Psoas muscle (tissue), 8 donors: Measurements from ENCODE around the gene REV3L. TPM values are rescaled to one million over a fixed set of nuclear protein-coding genes. Genes with fewer than 3 reads are reported as not detected.
"Not testable (repeated sequence)": the region's sequence is repeated elsewhere in the genome, so short reads cannot be mapped to it uniquely, and the experiment has no call there.

Experiments
- ATAC-seq, 4 donors: fragments of 200-7000 bp; cut with Tn5 transposase; one replicate each; pipeline ENCODE4 v1.9.1; 2020; ENCODE audit warnings: moderate library complexity in 3 of 4, mild to moderate bottlenecking in 2 of 4
- DNase-seq, 2 donors: peaks; one replicate each; pipeline ENCODE4 v3.0.0-alpha.2; 2020
- H3K27ac ChIP-seq: fragments of 200-600 bp; one replicate; pipeline ENCODE4 v1.8.0; 2022
- H3K27me3 ChIP-seq, 3 donors: fragments of 200-600 bp in 1 of 3; one replicate each; pipeline versions ENCODE4 v1.6.1 to v1.8.0; 2013 to 2022; ENCODE audit warnings: low read length in 2 of 3, mild to moderate bottlenecking in 2 of 3, moderate library complexity in 1 of 3; ENCODE audit not compliant: insufficient read depth in 3 of 3
- H3K36me3 ChIP-seq, 2 donors: fragments of 200-600 bp in 1 of 2; one replicate each; pipeline versions ENCODE4 v1.6.1 to v1.8.0; 2013 to 2022; ENCODE audit warnings: low read depth in 1 of 2, mild to moderate bottlenecking in 1 of 2, moderate library complexity in 1 of 2; ENCODE audit not compliant: insufficient read depth in 1 of 2
- H3K4me1 ChIP-seq: fragments of 200-600 bp; one replicate; pipeline ENCODE4 v1.8.0; 2022
- H3K4me3 ChIP-seq: fragments of 200-600 bp; one replicate; pipeline ENCODE4 v1.8.0; 2022; ENCODE audit warnings: mild to moderate bottlenecking
- H3K9me3 ChIP-seq: fragments of 200-600 bp; one replicate; pipeline ENCODE4 v1.8.0; 2022
- WGBS, 3 donors: extraction: QIAGEN DNeasy Blood & Tissue Kit; methylation state at CpG; one replicate each; pipeline versions ENCODE4 v1.1.6 to v1.1.7; 2013; 5-methylcytosine and 5-hydroxymethylcytosine counted together
- intact Hi-C, 2 donors: fragments of 100-400 bp; cut with DNase I; formaldehyde crosslinking; loops; one replicate each; pipeline versions ENCODE4 v1.11.0 to v1.14.2; 2022
- polyA plus RNA-seq, 3 donors: library from polyadenylated mRNA; stranded (reverse); fragments of 200-250 nt; gene quantifications; one replicate each; pipeline ENCODE4 v1.2.3, GENCODE V29; 2013
- total RNA-seq, 4 donors: library from RNA; stranded (reverse); fragmentation: NEBNext Ultra II Directional in 2 of 4; extraction: Animal tissue kit (Norgen Biotek cat#: 25700) in 2 of 4; gene quantifications; one replicate each; pipeline versions ENCODE4 v1.2.1 to v1.2.4, GENCODE V29; 2021 to 2023
- TF ChIP-seq, protein P1 (sequence below): fragments of 200-600 bp; IDR thresholded peaks from one replicate; pipeline ENCODE4 v1.8.0; 2022; ENCODE audit warnings: antibody characterized with exemption
- donor health status: healthy with polysubstance abuse.
- donor health status: DM: no; HTN: no; CAD: no; lungs with moderate emphysema.
- donor health status: Bipolar disorder and iron deficiency.
- donor health status: healthy.
- donor health status: DM: yes; HTN: yes; CAD: no.
- donor health status: DM: no; HTN: no; CAD: no.
- donor health status: DM: no; HTN: no; CAD: no.
- donor health status: DM: yes; HTN: yes; CAD: no.

The REV3L gene
- total and polyA plus RNA-seq, 7 donors, result 9.0 to 36.3 (median 18.8) TPM

DNA sequence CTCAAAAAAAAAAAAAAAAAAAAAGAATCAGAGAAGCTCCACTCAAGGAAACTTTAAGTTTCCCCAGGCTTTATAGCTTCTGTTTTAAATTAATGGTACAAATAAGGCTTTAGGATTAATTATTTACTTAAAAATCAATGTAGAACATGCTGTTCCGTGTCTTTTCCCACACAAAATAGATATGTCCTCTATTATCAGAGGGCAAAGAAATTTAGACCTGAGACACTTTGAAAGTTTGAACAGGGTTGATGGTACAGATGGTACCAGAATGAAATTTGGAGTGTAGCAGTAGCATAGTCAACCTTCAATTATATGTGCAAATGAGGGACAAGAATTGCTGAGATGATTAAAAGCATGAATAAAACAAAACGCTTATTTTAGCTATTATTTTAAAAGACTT is 32.2 kb upstream of the REV3L start:
- Histone ChIP-seq H3K9me3 (no peaks in the 10 kb centered on the region), H3K36me3 (no peaks in the 10 kb centered on the region), H3K4me1 (no peaks in the 10 kb centered on the region), H3K4me3 (no peak overlapping the region), H3K27me3 (no peaks in the 10 kb centered on the region), H3K27ac (no peak overlapping the region)
- ATAC-seq, result no peak
- WGBS, 3 donors, result 93 to 95% (median 93%) methylated on average over 2 of the region's 2 CpGs
- intact Hi-C loops, result no loop called here
- DNase-seq, result no peak
- TF ChIP-seq, protein P1, sequence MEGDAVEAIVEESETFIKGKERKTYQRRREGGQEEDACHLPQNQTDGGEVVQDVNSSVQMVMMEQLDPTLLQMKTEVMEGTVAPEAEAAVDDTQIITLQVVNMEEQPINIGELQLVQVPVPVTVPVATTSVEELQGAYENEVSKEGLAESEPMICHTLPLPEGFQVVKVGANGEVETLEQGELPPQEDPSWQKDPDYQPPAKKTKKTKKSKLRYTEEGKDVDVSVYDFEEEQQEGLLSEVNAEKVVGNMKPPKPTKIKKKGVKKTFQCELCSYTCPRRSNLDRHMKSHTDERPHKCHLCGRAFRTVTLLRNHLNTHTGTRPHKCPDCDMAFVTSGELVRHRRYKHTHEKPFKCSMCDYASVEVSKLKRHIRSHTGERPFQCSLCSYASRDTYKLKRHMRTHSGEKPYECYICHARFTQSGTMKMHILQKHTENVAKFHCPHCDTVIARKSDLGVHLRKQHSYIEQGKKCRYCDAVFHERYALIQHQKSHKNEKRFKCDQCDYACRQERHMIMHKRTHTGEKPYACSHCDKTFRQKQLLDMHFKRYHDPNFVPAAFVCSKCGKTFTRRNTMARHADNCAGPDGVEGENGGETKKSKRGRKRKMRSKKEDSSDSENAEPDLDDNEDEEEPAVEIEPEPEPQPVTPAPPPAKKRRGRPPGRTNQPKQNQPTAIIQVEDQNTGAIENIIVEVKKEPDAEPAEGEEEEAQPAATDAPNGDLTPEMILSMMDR, result no peak

DNA sequence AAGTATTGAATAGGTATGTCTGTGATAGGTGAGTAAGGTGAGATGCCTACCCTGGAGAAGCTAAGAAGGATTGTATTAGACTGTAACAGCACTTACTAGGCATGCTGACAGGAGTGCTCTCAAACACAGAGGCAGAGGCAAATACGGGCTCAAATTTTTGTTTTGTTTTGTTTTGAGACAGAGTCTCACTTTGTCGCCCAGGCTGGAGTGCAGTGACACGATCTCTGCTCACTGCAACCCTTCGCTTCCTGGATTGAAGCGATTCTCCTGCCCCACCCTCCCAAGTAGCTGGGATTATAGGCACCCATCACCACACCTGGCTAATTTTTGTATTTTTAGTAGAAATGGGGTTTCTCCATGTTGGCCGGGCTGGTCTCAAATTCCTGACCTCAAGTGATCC is 31.5 kb upstream of the REV3L start:
- H3K4me3 ChIP-seq, H3K27ac ChIP-seq, H3K27me3 ChIP-seq, H3K9me3 ChIP-seq, DNase-seq, H3K36me3 ChIP-seq, ATAC-seq, H3K4me1 ChIP-seq, intact Hi-C loops: not testable (repeated sequence)
- 74 to 91% (median 81%) methylated on average over 6 of the region's 6 CpGs for WGBS, 3 donors

DNA sequence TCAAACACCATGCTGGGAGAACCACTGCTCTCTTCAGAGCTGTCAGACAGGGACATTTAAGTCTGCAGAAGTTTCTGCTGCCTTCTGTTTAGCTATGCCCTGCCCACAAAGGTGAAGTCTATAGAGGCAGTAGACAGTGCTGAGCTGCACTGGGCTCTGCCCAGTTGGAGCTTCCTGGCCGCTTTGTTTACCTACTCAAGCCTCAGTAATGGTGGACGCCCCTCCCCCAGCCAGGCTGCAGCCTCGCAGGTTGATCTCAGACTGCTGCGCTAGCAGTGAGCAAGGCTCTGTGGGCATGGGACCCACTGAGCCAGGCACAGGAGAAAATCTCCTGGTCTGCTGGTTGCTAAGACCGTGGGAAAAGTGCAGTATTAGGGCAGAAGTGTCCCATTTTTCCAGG is 24.2 kb upstream of the REV3L start:
- H3K9me3 ChIP-seq, DNase-seq, H3K27ac ChIP-seq, ATAC-seq, H3K27me3 ChIP-seq, H3K4me1 ChIP-seq, H3K36me3 ChIP-seq, H3K4me3 ChIP-seq, intact Hi-C loops: not testable (repeated sequence)
- 98 to 100% (median 99%) methylated on average over 5 of the region's 5 CpGs for WGBS, 3 donors

DNA sequence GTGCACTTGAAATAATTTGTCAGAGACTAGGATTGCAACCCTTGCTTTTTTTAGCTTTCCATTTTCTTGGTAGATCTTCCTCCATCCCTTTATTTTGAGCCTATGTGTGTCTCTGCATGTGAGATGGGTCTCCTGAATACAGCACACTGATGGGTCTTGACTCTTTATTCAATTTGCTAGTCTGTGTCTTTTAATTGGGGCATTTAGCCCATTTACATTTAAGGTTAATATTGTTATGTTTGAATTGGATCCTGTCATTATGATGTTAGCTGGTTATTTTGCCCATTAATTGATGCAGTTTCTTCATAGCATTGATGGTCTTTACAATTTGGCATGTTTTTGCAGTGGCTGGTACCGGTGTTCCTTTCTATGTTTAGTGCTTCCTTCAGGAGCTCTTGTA is 22.5 kb upstream of the REV3L start:
- 48 to 100% (median 94%) methylated on average over 1 of the region's 1 CpG for WGBS, 3 donors
- H3K27me3 ChIP-seq, intact Hi-C loops, ATAC-seq, H3K4me1 ChIP-seq, H3K27ac ChIP-seq, H3K4me3 ChIP-seq, H3K9me3 ChIP-seq, DNase-seq, H3K36me3 ChIP-seq: not testable (repeated sequence)

DNA sequence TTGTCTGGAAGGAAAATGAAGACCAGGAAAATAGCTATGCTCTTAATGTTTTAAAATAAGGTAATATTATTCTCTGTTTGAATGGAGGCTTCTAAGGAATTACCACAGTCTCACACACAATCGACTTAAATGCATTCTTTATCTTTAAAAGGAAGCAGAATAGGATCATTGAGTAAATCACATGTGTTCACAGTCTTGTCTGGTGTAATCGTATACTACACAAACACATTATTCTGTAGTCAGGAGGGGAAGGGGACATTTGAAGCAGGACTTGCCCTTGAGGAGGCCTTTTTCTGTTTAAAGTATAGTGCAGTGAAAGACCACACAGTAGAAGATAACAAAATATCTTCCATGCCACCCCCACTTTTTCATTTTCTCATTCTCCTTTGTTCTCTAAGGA is 20.6 kb upstream of the REV3L start:
- ATAC-seq, result no peak
- DNase-seq, result no peak
- intact Hi-C loops, result no loop called here
- no peaks in the 10 kb centered on the region for H3K4me1 ChIP-seq
- H3K9me3 ChIP-seq, result no peaks in the 10 kb centered on the region
- H3K27ac ChIP-seq, result no peak overlapping the region
- no peaks in the 10 kb centered on the region for H3K27me3 ChIP-seq
- TF ChIP-seq, protein P1, result no peak
- no peaks in the 10 kb centered on the region for H3K36me3 ChIP-seq
- 23 to 27% (median 24%) methylated on average over 2 of the region's 2 CpGs for WGBS, 3 donors
- H3K4me3 ChIP-seq, result no peak overlapping the region

DNA sequence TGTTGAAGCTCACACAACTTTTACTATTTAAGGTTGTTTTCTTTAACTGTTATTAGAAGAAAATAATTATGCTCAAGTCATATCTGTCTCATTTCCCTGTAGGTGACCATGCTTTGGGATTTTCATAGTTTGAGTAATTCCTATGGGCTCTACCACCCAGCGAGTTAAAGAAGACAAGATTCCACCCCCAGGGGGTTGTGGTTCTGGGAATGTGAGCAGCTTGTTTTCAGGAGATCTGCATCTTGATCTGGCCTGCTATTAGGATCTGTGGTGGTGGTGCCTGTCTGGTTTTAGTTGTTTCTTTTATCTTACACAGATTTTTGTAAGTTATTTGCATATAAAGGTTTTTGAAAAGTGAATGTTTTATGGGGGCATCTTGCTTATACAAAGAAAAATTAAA is 20.2 kb upstream of the REV3L start:
- no peaks in the 10 kb centered on the region for H3K36me3 ChIP-seq
- H3K4me3 ChIP-seq, result no peak overlapping the region
- no peaks in the 10 kb centered on the region for H3K4me1 ChIP-seq
- no peak overlapping the region for H3K27ac ChIP-seq
- intact Hi-C loops, result no loop called here
- DNase-seq, result no peak
- WGBS, 3 donors, result 79 to 93% (median 88%) methylated on average over 1 of the region's 1 CpG
- no peaks in the 10 kb centered on the region for H3K27me3 ChIP-seq
- TF ChIP-seq, protein P1, result no peak
- ATAC-seq, result no peak
- no peaks in the 10 kb centered on the region for H3K9me3 ChIP-seq
